Upper lobe of right lung (tissue), 1 donor: ENCODE results near the gene ATG14. TPM values are rescaled to one million over a fixed set of nuclear protein-coding genes. Genes with fewer than 3 reads are reported as not detected.

Experiments used
- ATAC-seq: fragments of 200-7000 bp; cut with Tn5 transposase; one replicate; pipeline ENCODE4 v1.9.1; 2020; ENCODE audit warnings: mild to moderate bottlenecking, moderate library complexity
- DNase-seq: peaks from one replicate; pipeline ENCODE4 v3.0.0-alpha.2; 2020
- H3K27ac ChIP-seq: fragments of 200-600 bp; one replicate; pipeline ENCODE4 v1.8.0; 2022
- H3K27me3 ChIP-seq: fragments of 200-600 bp; one replicate; pipeline ENCODE4 v1.8.0; 2022; ENCODE audit warnings: mild to moderate bottlenecking
- H3K36me3 ChIP-seq: fragments of 200-600 bp; one replicate; pipeline ENCODE4 v1.8.0; 2022
- H3K4me1 ChIP-seq: fragments of 200-600 bp; one replicate; pipeline ENCODE4 v1.8.0; 2022
- H3K4me3 ChIP-seq: fragments of 200-600 bp; one replicate; pipeline ENCODE4 v1.8.0; 2022; ENCODE audit warnings: mild to moderate bottlenecking
- H3K9me3 ChIP-seq: fragments of 200-600 bp; one replicate; pipeline ENCODE4 v1.8.0; 2022
- CTCF ChIP-seq: fragments of 200-600 bp; IDR thresholded peaks from one replicate; pipeline ENCODE4 v1.8.0; 2022; ENCODE audit warnings: antibody characterized with exemption
- intact Hi-C: fragments of 100-400 bp; cut with DNase I; formaldehyde crosslinking; loops from one replicate; pipeline ENCODE4 v1.11.0; 2022
- total RNA-seq: library from RNA; stranded (reverse); fragmentation: NEBNext Ultra II Directional; extraction: Animal tissue kit (Norgen Biotek cat#: 25700); gene quantifications from one replicate; pipeline ENCODE4 v1.2.1, GENCODE V29; 2021
- donor health status: DM: no; HTN: yes; CAD: no; lungs with severe emphysema.

The ATG14 gene
- total RNA-seq, 1 donor from 2014 or later: 10.3 TPM

- ATAC-seq (peak; percentile 57), DNase-seq (no peak)
- Histone ChIP-seq H3K9me3 (no peaks in the 10 kb centered on the region), H3K27me3 (no peaks in the 10 kb centered on the region), H3K36me3 (no peaks in the 10 kb centered on the region), H3K4me1 (peaks cover 20% of the 10 kb centered on the region), H3K27ac (no peak overlapping the region), H3K4me3 (no peak overlapping the region)
- TF ChIP-seq CTCF: no peak
- intact Hi-C loops: no loop called here
Measured at GRCh38 chr14:55339770-55340169, 71.9 kb downstream of the ATG14 start.

- no peak overlapping the region for H3K27ac ChIP-seq
- intact Hi-C loops: no loop called here
- DNase-seq (no peak), ATAC-seq (no peak)
- H3K4me1 ChIP-seq: peaks cover 38% of the 10 kb centered on the region
- TF ChIP-seq CTCF: no peak
- no peaks in the 10 kb centered on the region for H3K36me3 ChIP-seq
- H3K27me3 ChIP-seq: no peaks in the 10 kb centered on the region
- no peaks in the 10 kb centered on the region for H3K9me3 ChIP-seq
- H3K4me3 ChIP-seq: no peak overlapping the region
Measured at GRCh38 chr14:55336691-55337090, 74.9 kb downstream of the ATG14 start.

GRCh38 chr14:55336162-55336561 lies 75.5 kb downstream of the ATG14 start:
- Histone ChIP-seq H3K36me3 (no peaks in the 10 kb centered on the region), H3K9me3 (no peaks in the 10 kb centered on the region), H3K4me3 (no peak overlapping the region), H3K4me1 (peaks cover 37% of the 10 kb centered on the region), H3K27ac (no peak overlapping the region), H3K27me3 (no peaks in the 10 kb centered on the region)
- ATAC-seq (peak; percentile 44), DNase-seq (no peak)
- no peak for TF ChIP-seq CTCF
- intact Hi-C loops: no loop called here

GRCh38 chr14:55333711-55334485 lies 77.7 kb downstream of the ATG14 start:
- intact Hi-C loops: no loop called here
- H3K27ac ChIP-seq: peak overlapping the region; percentile 47
- H3K4me3 ChIP-seq: no peak overlapping the region
- H3K4me1 ChIP-seq: peaks cover 43% of the 10 kb centered on the region
- H3K9me3 ChIP-seq: no peaks in the 10 kb centered on the region
- DNase-seq (no peak), ATAC-seq (no peak)
- TF ChIP-seq CTCF: no peak
- no peaks in the 10 kb centered on the region for H3K36me3 ChIP-seq
- H3K27me3 ChIP-seq: no peaks in the 10 kb centered on the region

GRCh38 chr14:55332654-55333570 lies 78.7 kb downstream of the ATG14 start:
- Histone ChIP-seq H3K4me3 (no peak overlapping the region), H3K4me1 (peaks cover 49% of the 10 kb centered on the region), H3K27me3 (no peaks in the 10 kb centered on the region), H3K36me3 (no peaks in the 10 kb centered on the region), H3K9me3 (no peaks in the 10 kb centered on the region), H3K27ac (peak overlapping the region; percentile 12)
- intact Hi-C loops: no loop called here
- no peak for TF ChIP-seq CTCF
- DNase-seq (no peak), ATAC-seq (no peak)
